Smooth muscle cell (in vitro differentiated cells): ENCODE data around the gene PSTPIP2. TPM values are rescaled to one million over a fixed set of nuclear protein-coding genes. Genes with fewer than 3 reads are reported as not detected.
A peak's percentile ranks its signal among the peaks of the same experiment; 100 is the strongest.

Experiments used
- DNase-seq: peaks from one replicate; lab custom pipeline; 2025; ENCODE audit not compliant: unreplicated experiment; lab: John Stamatoyannopoulos, UW
- H2AFZ ChIP-seq: fragments of 200-600 bp; sonication (generic); 2 replicates; pipeline ENCODE4 v1.6.0; 2016; ENCODE audit warnings: antibody characterized with exemption, low read depth, mild to moderate bottlenecking
- H3F3A ChIP-seq: fragments of 200-600 bp; sonication (generic); 2 replicates; pipeline ENCODE4 v1.6.0; 2017; ENCODE audit warnings: antibody characterized with exemption, low read depth
- H3K27ac ChIP-seq: fragments of 200-600 bp; sonication (generic); 2 replicates; pipeline ENCODE4 v1.5.1; 2016; ENCODE audit warnings: low read depth, mild to moderate bottlenecking
- H3K27me3 ChIP-seq: fragments of 200-600 bp; sonication (generic); 2 replicates; pipeline ENCODE4 v1.6.1; 2016; ENCODE audit warnings: low read depth, mild to moderate bottlenecking
- H3K36me3 ChIP-seq: fragments of 200-600 bp; sonication (generic); 2 replicates; pipeline ENCODE4 v1.5.1; 2016; ENCODE audit warnings: low read depth
- H3K4me1 ChIP-seq: fragments of 200-600 bp; sonication (generic); 2 replicates; pipeline ENCODE4 v1.5.1; 2016; ENCODE audit warnings: low read depth
- H3K4me2 ChIP-seq: fragments of 200-600 bp; sonication (generic); 2 replicates; pipeline ENCODE4 v1.6.0; 2016; ENCODE audit warnings: mild to moderate bottlenecking
- H3K4me3 ChIP-seq: fragments of 200-600 bp; sonication (generic); 2 replicates; pipeline ENCODE4 v1.5.1; 2016; ENCODE audit warnings: mild to moderate bottlenecking
- H3K79me2 ChIP-seq: fragments of 200-600 bp; sonication (generic); 2 replicates; pipeline ENCODE4 v1.6.0; 2016; ENCODE audit warnings: low read depth, mild to moderate bottlenecking
- H3K9ac ChIP-seq: fragments of 200-600 bp; sonication (generic); 2 replicates; pipeline ENCODE4 v1.6.0; 2016; ENCODE audit warnings: low read depth
- H3K9me3 ChIP-seq: fragments of 200-600 bp; sonication (generic); replicated peaks from 2 replicates; pipeline ENCODE4 v1.5.1; 2016; ENCODE audit warnings: low read depth
- H4K20me1 ChIP-seq: fragments of 200-600 bp; sonication (generic); 2 replicates; pipeline ENCODE4 v1.6.0; 2016; ENCODE audit warnings: low read depth
- WGBS: methylation state at CpG from one replicate; pipeline ENCODE4 v1.1.7; 2016; ENCODE audit warnings: low lambda C conversion rate; 5-methylcytosine and 5-hydroxymethylcytosine counted together
- polyA plus RNA-seq: library from polyadenylated mRNA; unstranded; fragments of >200 nt; fragmentation: Nextera tagmentation; extraction: Ambion mirVana; gene quantifications from 2 replicates; pipeline ENCODE4 v1.2.1, GENCODE V29; 2016
- total RNA-seq: library from RNA; depleted of rRNA; stranded (reverse); fragments of >200 nt; gene quantifications from 2 replicates; pipeline ENCODE4 v1.2.3, GENCODE V29; 2014
- TF ChIP-seq, protein P1 (sequence below): fragments of 200-600 bp; sonication (generic); IDR thresholded peaks from 2 replicates; pipeline ENCODE4 v1.5.1; 2017; ENCODE audit warnings: borderline replicate concordance, mild to moderate bottlenecking, antibody characterized with exemption; ENCODE audit not compliant: insufficient read depth, poor library complexity, severe bottlenecking

Gene PSTPIP2
- total and polyA plus RNA-seq, 2 experiments from 2014 or later = 6.5 to 14.0 TPM

DNA sequence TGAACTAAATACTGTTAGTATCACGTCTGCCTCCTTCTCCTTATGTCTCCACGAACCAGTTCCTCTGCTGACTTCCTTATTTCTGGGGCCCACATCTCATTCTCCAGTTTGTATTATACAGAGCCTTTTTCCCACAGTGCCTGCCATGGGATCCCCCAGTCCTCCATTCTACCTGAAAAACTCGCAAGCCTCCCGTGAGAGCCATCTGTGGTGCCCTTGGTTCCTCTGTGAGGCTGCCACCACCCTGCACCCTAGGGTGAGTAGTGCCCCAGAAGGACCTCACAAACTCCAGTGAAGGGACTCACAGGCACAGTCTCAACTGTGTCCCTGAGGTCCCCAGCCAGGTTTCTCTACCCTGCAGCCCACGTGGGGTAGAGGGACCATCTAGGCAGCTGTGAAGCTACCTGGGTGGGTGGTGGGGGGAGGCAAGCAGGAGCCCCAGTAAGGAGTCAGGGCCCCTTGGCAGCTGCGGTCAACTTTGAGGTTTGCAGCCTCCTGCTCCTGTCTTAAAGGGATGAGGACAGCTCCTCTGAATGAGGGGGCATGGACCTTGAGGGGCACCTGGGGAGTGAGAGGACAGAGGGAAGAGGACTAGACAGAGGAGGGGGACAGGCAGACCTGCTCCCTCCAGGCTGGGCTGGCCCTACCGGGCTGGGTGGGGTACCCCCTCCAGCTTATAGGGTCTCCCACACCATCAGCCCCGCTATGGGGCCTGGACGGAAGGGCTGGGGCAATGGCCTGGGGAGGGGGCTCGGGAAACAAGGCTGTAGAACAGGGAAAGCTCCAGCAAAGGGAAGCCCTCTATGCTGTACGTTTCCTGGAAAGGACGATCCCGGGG lies 1.0 kb downstream of the PSTPIP2 start:
- H3K27ac ChIP-seq = no peak overlapping the region
- H3K4me1 ChIP-seq = peaks cover 4% of the 10 kb centered on the region
- H3K4me2 ChIP-seq = peak overlapping the region; percentile 99
- 44% methylated on average over 13 of the region's 13 CpGs for WGBS
- no peaks in the 10 kb centered on the region for H3K9me3 ChIP-seq
- H3F3A ChIP-seq = peaks cover 15% of the 10 kb centered on the region
- H3K79me2 ChIP-seq = no peaks in the 10 kb centered on the region
- TF ChIP-seq, protein P1, sequence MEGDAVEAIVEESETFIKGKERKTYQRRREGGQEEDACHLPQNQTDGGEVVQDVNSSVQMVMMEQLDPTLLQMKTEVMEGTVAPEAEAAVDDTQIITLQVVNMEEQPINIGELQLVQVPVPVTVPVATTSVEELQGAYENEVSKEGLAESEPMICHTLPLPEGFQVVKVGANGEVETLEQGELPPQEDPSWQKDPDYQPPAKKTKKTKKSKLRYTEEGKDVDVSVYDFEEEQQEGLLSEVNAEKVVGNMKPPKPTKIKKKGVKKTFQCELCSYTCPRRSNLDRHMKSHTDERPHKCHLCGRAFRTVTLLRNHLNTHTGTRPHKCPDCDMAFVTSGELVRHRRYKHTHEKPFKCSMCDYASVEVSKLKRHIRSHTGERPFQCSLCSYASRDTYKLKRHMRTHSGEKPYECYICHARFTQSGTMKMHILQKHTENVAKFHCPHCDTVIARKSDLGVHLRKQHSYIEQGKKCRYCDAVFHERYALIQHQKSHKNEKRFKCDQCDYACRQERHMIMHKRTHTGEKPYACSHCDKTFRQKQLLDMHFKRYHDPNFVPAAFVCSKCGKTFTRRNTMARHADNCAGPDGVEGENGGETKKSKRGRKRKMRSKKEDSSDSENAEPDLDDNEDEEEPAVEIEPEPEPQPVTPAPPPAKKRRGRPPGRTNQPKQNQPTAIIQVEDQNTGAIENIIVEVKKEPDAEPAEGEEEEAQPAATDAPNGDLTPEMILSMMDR = no peak
- H3K27me3 ChIP-seq = no peaks in the 10 kb centered on the region
- no peaks in the 10 kb centered on the region for H4K20me1 ChIP-seq
- no peaks in the 10 kb centered on the region for H3K36me3 ChIP-seq
- no peak for DNase-seq
- H3K9ac ChIP-seq = peak overlapping the region; percentile 76
- H2AFZ ChIP-seq = peak overlapping the region; percentile 82
- peak overlapping the region; percentile 62 for H3K4me3 ChIP-seq

DNA sequence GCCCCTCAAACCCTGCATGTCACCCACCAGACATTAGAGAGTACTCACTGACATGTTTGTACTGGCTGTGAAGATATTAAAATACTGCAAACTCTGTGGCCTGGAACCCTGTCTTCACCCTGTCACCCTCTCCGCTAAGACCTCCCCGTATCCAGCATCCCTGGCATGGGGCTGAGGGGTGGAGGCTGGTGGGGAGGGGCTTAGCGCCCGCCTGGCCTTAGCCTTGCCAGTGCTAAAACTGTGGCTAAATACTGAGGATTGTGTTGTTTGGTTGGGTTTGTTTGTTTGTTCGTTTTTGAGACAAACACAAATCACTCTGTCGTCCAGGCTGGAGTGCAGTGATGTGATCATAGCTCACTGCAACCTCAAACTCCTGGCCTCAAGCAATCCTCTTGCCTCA lies 1.8 kb downstream of the PSTPIP2 start:
- no peak overlapping the region for H3K9ac ChIP-seq
- DNase-seq = no peak
- peaks cover 11% of the 10 kb centered on the region for H3F3A ChIP-seq
- TF ChIP-seq, protein P1 = no peak
- H3K79me2 ChIP-seq = no peaks in the 10 kb centered on the region
- H2AFZ ChIP-seq = no peak overlapping the region
- no peaks in the 10 kb centered on the region for H4K20me1 ChIP-seq
- H3K27ac ChIP-seq = no peak overlapping the region
- H3K27me3 ChIP-seq = no peaks in the 10 kb centered on the region
- no peaks in the 10 kb centered on the region for H3K9me3 ChIP-seq
- WGBS = 81% methylated on average over 6 of the region's 6 CpGs
- no peak overlapping the region for H3K4me3 ChIP-seq
- peaks cover 4% of the 10 kb centered on the region for H3K4me1 ChIP-seq
- H3K36me3 ChIP-seq = no peaks in the 10 kb centered on the region
- no peak overlapping the region for H3K4me2 ChIP-seq

DNA sequence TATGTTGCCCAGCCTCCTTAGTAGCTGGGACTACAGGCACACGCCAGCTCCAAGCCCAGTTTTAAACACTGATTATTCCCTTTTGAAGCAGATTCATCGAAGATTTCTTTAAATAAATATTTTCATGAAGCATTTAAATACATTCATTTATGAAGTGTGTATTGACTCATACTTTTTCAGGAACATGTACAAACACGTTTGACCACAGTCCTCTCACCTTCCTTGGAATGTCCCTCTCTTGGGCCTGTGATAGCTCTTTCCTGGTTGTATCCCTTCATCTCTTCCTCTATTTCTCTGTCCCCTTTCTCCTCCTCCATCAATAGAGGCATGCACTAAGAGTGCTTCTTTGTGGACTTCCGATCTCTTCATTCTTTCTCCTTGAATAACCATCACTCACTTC lies 2.5 kb downstream of the PSTPIP2 start:
- H3K79me2 ChIP-seq = no peaks in the 10 kb centered on the region
- H3K27ac ChIP-seq = peak overlapping the region; percentile 67
- H2AFZ ChIP-seq = no peak overlapping the region
- TF ChIP-seq, protein P1 = no peak
- no peaks in the 10 kb centered on the region for H4K20me1 ChIP-seq
- DNase-seq = no peak
- no peak overlapping the region for H3K4me3 ChIP-seq
- H3F3A ChIP-seq = peaks cover 4% of the 10 kb centered on the region
- no peak overlapping the region for H3K9ac ChIP-seq
- H3K4me1 ChIP-seq = peaks cover 4% of the 10 kb centered on the region
- no peaks in the 10 kb centered on the region for H3K27me3 ChIP-seq
- no peak overlapping the region for H3K4me2 ChIP-seq
- H3K9me3 ChIP-seq = no peaks in the 10 kb centered on the region
- WGBS = 88% methylated on average over 4 of the region's 4 CpGs
- no peaks in the 10 kb centered on the region for H3K36me3 ChIP-seq

DNA sequence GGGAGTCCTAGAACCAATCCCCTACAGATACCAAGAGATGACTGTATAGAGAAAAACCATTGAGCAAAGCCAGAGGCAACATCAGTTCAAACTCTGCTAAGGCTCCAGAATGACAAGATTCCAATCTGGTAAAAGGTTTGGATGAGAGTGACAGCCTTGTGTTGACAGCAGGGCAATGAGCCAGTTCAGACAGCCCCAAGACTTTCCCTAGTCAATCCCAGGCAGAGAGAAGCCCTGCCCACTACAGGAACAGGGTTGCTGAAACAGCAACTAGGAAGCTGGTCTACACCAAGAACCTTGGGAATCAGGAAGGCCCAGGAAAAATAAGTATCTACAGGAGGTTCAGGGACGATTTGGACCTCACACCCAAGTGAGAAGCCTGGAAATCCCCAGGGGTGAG lies 3.3 kb downstream of the PSTPIP2 start:
- H4K20me1 ChIP-seq = no peaks in the 10 kb centered on the region
- H3K4me1 ChIP-seq = peaks cover 4% of the 10 kb centered on the region
- H3K9me3 ChIP-seq = no peaks in the 10 kb centered on the region
- H3K4me3 ChIP-seq = no peak overlapping the region
- H3K27me3 ChIP-seq = no peaks in the 10 kb centered on the region
- TF ChIP-seq, protein P1 = no peak
- no peak overlapping the region for H3K9ac ChIP-seq
- no peaks in the 10 kb centered on the region for H3F3A ChIP-seq
- no peak overlapping the region for H3K4me2 ChIP-seq
- no peaks in the 10 kb centered on the region for H3K36me3 ChIP-seq
- 50% methylated on average over 1 of the region's 1 CpG for WGBS
- no peak overlapping the region for H2AFZ ChIP-seq
- DNase-seq = no peak
- no peaks in the 10 kb centered on the region for H3K79me2 ChIP-seq
- peak overlapping the region; percentile 67 for H3K27ac ChIP-seq
